ENCODE measurements around the gene NIT1. TPM values are rescaled to one million over a fixed set of nuclear protein-coding genes. Genes with fewer than 3 reads are reported as not detected.
A peak's percentile ranks its signal among the peaks of the same experiment; 100 is the strongest.

Gene NIT1
- total and polyA plus RNA-seq, 2 of the 13 experiments (the other 11 are each of a cell fraction or from before 2014, with no cell fraction given): 22.7 to 31.0 TPM

DNA sequence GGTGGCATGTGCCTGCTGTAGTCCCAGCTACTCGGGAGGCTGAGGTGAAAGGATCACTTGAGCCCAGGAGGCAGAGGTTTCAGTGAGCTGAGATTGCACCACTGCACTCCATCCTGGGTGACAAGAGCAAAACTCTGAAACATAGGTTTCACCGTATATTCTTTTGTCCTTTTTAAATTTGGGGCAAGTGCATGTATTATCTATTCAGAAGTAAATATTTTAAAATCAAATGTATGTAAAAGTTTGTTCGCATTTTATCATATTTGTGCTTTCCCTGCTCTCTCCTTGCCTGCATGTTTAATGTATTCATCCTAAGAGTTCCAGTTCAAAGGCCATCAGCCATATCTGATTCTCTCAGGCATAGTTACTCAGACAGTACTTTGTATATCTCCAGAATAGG, 27.9 kb downstream of the NIT1 start:
- 23% methylated on average over 3 of the region's 3 CpGs for WGBS (ENCODE audit: low lambda C conversion rate)
- H3K36me3 ChIP-seq (replicated peaks in 1 of 2; ENCODE audit: control insufficient read depth in 1 of 2, insufficient read depth in 2 of 2, low read length in 2 of 2): no peaks in the 10 kb centered on the region
- TF ChIP-seq, protein P1, sequence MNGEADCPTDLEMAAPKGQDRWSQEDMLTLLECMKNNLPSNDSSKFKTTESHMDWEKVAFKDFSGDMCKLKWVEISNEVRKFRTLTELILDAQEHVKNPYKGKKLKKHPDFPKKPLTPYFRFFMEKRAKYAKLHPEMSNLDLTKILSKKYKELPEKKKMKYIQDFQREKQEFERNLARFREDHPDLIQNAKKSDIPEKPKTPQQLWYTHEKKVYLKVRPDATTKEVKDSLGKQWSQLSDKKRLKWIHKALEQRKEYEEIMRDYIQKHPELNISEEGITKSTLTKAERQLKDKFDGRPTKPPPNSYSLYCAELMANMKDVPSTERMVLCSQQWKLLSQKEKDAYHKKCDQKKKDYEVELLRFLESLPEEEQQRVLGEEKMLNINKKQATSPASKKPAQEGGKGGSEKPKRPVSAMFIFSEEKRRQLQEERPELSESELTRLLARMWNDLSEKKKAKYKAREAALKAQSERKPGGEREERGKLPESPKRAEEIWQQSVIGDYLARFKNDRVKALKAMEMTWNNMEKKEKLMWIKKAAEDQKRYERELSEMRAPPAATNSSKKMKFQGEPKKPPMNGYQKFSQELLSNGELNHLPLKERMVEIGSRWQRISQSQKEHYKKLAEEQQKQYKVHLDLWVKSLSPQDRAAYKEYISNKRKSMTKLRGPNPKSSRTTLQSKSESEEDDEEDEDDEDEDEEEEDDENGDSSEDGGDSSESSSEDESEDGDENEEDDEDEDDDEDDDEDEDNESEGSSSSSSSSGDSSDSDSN (CRISPR knock-in tag; IDR thresholded peaks at IDR 0.05): no peak
- no peak overlapping the region for H3K4me3 ChIP-seq (replicated peaks in 1 of 3; ENCODE audit: insufficient read depth in 1 of 3, low read depth in 2 of 3, low read length in 3 of 3)
- no peak overlapping the region for H2AFZ ChIP-seq (ENCODE audit: low read length)
- no peak overlapping the region for H3K27ac ChIP-seq (ENCODE audit: extremely low read length, insufficient read depth, low read length)
- BruUV-seq (replicated peaks): no TSS peak
- no peaks in the 10 kb centered on the region for H3K9me3 ChIP-seq (ENCODE audit: low read length)
- FAIRE-seq (no peak), ATAC-seq (no peak), DNase-seq (ENCODE audit: low spot score) (no peak)
- intact Hi-C loops (cut with micrococcal nuclease; ENCODE audit: unreplicated experiment) (no loop called here), in situ Hi-C loops (cut with HindIII; ENCODE audit: extremely low pct_ligation_motif_present, low pct_unique_long_range_greater_than_20kb) (no loop called here)
- no peaks in the 10 kb centered on the region for H4K20me1 ChIP-seq (ENCODE audit: insufficient read depth, low read length)
- POLR2A ChIA-PET: no interaction called here
- no peak overlapping the region for H3K4me2 ChIP-seq (ENCODE audit: low read depth, low read length)
- no peak overlapping the region for H3K9ac ChIP-seq (ENCODE audit: insufficient read depth, low read depth, low read length)
- CTCF ChIA-PET (ENCODE audit: low intra/inter-chr PET ratio, low total read pairs): no interaction called here
- no peaks in the 10 kb centered on the region for H3K4me1 ChIP-seq (ENCODE audit: insufficient read depth, low read length)
- no peaks in the 10 kb centered on the region for H3K27me3 ChIP-seq (ENCODE audit: control insufficient read depth in 1 of 2, insufficient read depth in 2 of 2, low read length in 2 of 2)
- no peaks in the 10 kb centered on the region for H3K79me2 ChIP-seq (ENCODE audit: insufficient read depth, low read length)

DNA sequence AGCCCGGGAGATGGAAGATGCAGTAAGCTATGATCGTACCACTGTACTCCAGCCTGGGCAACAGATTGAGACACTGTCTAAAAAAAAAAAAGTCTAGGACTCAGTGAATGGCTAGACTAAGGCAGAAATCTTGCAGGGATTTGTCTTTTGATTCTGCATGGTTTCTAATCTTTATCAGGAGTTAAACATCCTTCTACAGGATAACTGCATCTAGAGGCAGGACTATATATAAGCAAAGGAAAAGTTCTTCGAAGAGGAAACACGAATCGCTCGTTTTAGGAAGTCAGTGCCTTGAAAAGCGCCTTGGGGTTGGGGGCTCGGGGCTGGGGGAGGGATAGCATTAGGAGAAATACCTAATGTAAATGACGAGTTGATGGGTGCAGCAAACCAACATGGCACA, 35.3 kb downstream of the NIT1 start:
- peak overlapping the region; percentile 78 to 85 (median 78); a peak in 5 of 6 replicates for H3K4me3 ChIP-seq (replicated peaks in 1 of 3; ENCODE audit: insufficient read depth in 1 of 3, low read depth in 2 of 3, low read length in 3 of 3)

More for the DNA sequence above, 35.3 kb downstream of the NIT1 start:
- Histone ChIP-seq H3K4me2 (ENCODE audit: low read depth, low read length) (peak overlapping the region; percentile 89), H3K79me2 (ENCODE audit: insufficient read depth, low read length) (peaks cover 10% of the 10 kb centered on the region), H3K27me3 (ENCODE audit: control insufficient read depth in 1 of 2, insufficient read depth in 2 of 2, low read length in 2 of 2) (no peaks in the 10 kb centered on the region; a peak in 1 of 5 replicates), H3K27ac (ENCODE audit: extremely low read length, insufficient read depth, low read length) (peak overlapping the region; percentile 99), H3K9me3 (ENCODE audit: low read length) (no peaks in the 10 kb centered on the region), H4K20me1 (ENCODE audit: insufficient read depth, low read length) (no peaks in the 10 kb centered on the region), H3K4me1 (ENCODE audit: insufficient read depth, low read length) (peaks cover 20% of the 10 kb centered on the region), H2AFZ (ENCODE audit: low read length) (no peak overlapping the region), H3K9ac (ENCODE audit: insufficient read depth, low read depth, low read length) (peak overlapping the region; percentile 98), H3K36me3 (replicated peaks in 1 of 2; ENCODE audit: control insufficient read depth in 1 of 2, insufficient read depth in 2 of 2, low read length in 2 of 2) (peaks cover 0 to 5% of the 10 kb centered on the region in 2 experiments; a peak in 1 of 5 replicates)
- no TSS peak for BruUV-seq (replicated peaks)
- ChIA-PET CTCF (ENCODE audit: low intra/inter-chr PET ratio, low total read pairs) (no interaction called here), POLR2A (interaction anchor here (0.7 to 5.5 kb wide), 11 partner anchors 12 to 161 kb away, joined by 3 to 43 read pairs (median 4); partner anchors contain the start of genes DEDD, F11R, NDUFS2 and NIT1)
- ATAC-seq (no peak), DNase-seq (ENCODE audit: low spot score) (no peak), FAIRE-seq (no peak)
- in situ Hi-C loops (cut with HindIII; ENCODE audit: extremely low pct_ligation_motif_present, low pct_unique_long_range_greater_than_20kb) (no loop called here), intact Hi-C loops (cut with micrococcal nuclease; ENCODE audit: unreplicated experiment) (loop anchor here (2.0 kb wide), 1 partner anchor 20 kb away; the partner anchor contains the start of gene DEDD)
- WGBS (ENCODE audit: low lambda C conversion rate): 26% methylated on average over 9 of the region's 9 CpGs
- TF ChIP-seq THYN1 (CRISPR knock-in tag; IDR thresholded peaks at IDR 0.05; ENCODE audit: borderline replicate concordance, low read depth): no peak
- no peak for TF ChIP-seq ZNF264 (CRISPR knock-in tag; IDR thresholded peaks at IDR 0.05)
- TF ChIP-seq HCFC1 (IDR thresholded peaks at IDR 0.05; ENCODE audit: low read depth, low read length): no peak
- TF ChIP-seq KAT7 (CRISPR knock-in tag; IDR thresholded peaks at IDR 0.05; ENCODE audit: borderline replicate concordance): no peak
- no peak for TF ChIP-seq TOE1 (CRISPR knock-in tag; IDR thresholded peaks at IDR 0.05)
- TF ChIP-seq HHEX (CRISPR knock-in tag; IDR thresholded peaks at IDR 0.05): no peak
- TF ChIP-seq RARG (CRISPR knock-in tag; IDR thresholded peaks at IDR 0.05; ENCODE audit: low read depth): no peak
- no peak for TF ChIP-seq ZNF570 (CRISPR knock-in tag; IDR thresholded peaks at IDR 0.05; ENCODE audit: borderline replicate concordance)
- TF ChIP-seq, protein P2, sequence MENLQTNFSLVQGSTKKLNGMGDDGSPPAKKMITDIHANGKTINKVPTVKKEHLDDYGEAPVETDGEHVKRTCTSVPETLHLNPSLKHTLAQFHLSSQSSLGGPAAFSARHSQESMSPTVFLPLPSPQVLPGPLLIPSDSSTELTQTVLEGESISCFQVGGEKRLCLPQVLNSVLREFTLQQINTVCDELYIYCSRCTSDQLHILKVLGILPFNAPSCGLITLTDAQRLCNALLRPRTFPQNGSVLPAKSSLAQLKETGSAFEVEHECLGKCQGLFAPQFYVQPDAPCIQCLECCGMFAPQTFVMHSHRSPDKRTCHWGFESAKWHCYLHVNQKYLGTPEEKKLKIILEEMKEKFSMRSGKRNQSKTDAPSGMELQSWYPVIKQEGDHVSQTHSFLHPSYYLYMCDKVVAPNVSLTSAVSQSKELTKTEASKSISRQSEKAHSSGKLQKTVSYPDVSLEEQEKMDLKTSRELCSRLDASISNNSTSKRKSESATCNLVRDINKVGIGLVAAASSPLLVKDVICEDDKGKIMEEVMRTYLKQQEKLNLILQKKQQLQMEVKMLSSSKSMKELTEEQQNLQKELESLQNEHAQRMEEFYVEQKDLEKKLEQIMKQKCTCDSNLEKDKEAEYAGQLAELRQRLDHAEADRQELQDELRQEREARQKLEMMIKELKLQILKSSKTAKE (CRISPR knock-in tag; IDR thresholded peaks at IDR 0.05; ENCODE audit: borderline replicate concordance): no peak
- TF ChIP-seq ZNF138 (CRISPR knock-in tag; IDR thresholded peaks at IDR 0.05; ENCODE audit: low read depth): no peak
- no peak for TF ChIP-seq PCBP2 (optimal IDR thresholded peaks at IDR 0.05; ENCODE audit: low read depth, low read length, poor library complexity, severe bottlenecking)
- no peak for TF ChIP-seq SATB2 (CRISPR knock-in tag; IDR thresholded peaks at IDR 0.05)
- TF ChIP-seq IRF2 (CRISPR knock-in tag; IDR thresholded peaks at IDR 0.05): no peak
- no peak for TF ChIP-seq RXRA (CRISPR knock-in tag; IDR thresholded peaks at IDR 0.05)
- TF ChIP-seq ZNF274 (CRISPR knock-in tag; IDR thresholded peaks at IDR 0.05): no peak
